WTC11 (cell line): Measurements from ENCODE around the gene ZSCAN32.

Experiments
- CREB1 ChIP-seq: sonication (generic); formaldehyde crosslinking; IDR thresholded peaks from 2 replicates; pipeline ENCODE4 v1.8.0; 2023; ENCODE audit warnings: mild to moderate bottlenecking, missing genetic modification reagents
- CTCF ChIP-seq: fragments of 200-600 bp; IDR thresholded peaks from 2 replicates; pipeline ENCODE4 v1.8.0; 2022; ENCODE audit warnings: antibody characterized with exemption
- HMGXB4 ChIP-seq: sonication (generic); formaldehyde crosslinking; IDR thresholded peaks from 2 replicates; pipeline ENCODE4 v1.8.1; 2023; ENCODE audit warnings: mild to moderate bottlenecking, moderate library complexity, missing genetic modification reagents
- ZNF219 ChIP-seq: sonication (generic); formaldehyde crosslinking; IDR thresholded peaks from 2 replicates; pipeline ENCODE4 v1.8.0; 2023; ENCODE audit warnings: missing genetic modification reagents, mild to moderate bottlenecking, borderline replicate concordance
- ZNF263 ChIP-seq: sonication (generic); formaldehyde crosslinking; IDR thresholded peaks from 2 replicates; pipeline ENCODE4 v1.8.1; 2022; ENCODE audit warnings: low read depth, mild to moderate bottlenecking, moderate library complexity, missing genetic modification reagents
- ZNF512 ChIP-seq: sonication (generic); formaldehyde crosslinking; IDR thresholded peaks from 2 replicates; pipeline ENCODE4 v1.8.1; 2022; ENCODE audit warnings: missing genetic modification reagents, borderline replicate concordance

- no peak for TF ChIP-seq HMGXB4 (CRISPR knock-in tag)
- no peak for TF ChIP-seq CREB1 (CRISPR knock-in tag)
- TF ChIP-seq CTCF, result no peak
- no peak for TF ChIP-seq ZNF512 (CRISPR knock-in tag)
- no peak for TF ChIP-seq ZNF263
- no peak for TF ChIP-seq ZNF219 (CRISPR knock-in tag)
Observed at GRCh38 chr16:3364774-3365427, 35.9 kb downstream of the ZSCAN32 start.
